OCI-LY1 (cell line): ENCODE measurements around the gene KCNMB2.

ENCODE experiments used
- H2AFZ ChIP-seq: fragments of 200-600 bp; sonication (generic), shearing (Covaris generic); 2 replicates; pipeline ENCODE4 v1.6.0; 2014; ENCODE audit warnings: antibody characterized with exemption, mild to moderate bottlenecking, low read length
- H3F3A ChIP-seq: fragments of 200-600 bp; sonication (generic), shearing (Covaris generic); 2 replicates; pipeline ENCODE4 v1.6.0; 2014; ENCODE audit warnings: mild to moderate bottlenecking, antibody characterized with exemption, low read length, moderate library complexity; ENCODE audit not compliant: insufficient read depth
- H3K27ac ChIP-seq: fragments of 200-600 bp; sonication (generic); 2 replicates; pipeline ENCODE4 v1.5.1; 2014; ENCODE audit warnings: low read length, mixed run types, mild to moderate bottlenecking, low read depth; ENCODE audit not compliant: poor library complexity, severe bottlenecking
- H3K27me3 ChIP-seq: fragments of 200-600 bp; sonication (generic); 2 replicates; pipeline ENCODE4 v1.6.0; 2014; ENCODE audit warnings: antibody characterized with exemption, mild to moderate bottlenecking, low read length, moderate library complexity; ENCODE audit not compliant: insufficient read depth
- H3K36me3 ChIP-seq: fragments of 200-600 bp; sonication (generic); 2 replicates; pipeline ENCODE4 v1.6.1; 2014; ENCODE audit warnings: mild to moderate bottlenecking, antibody characterized with exemption, low read length, moderate library complexity, mixed read lengths; ENCODE audit not compliant: insufficient read depth
- H3K4me1 ChIP-seq: fragments of 200-600 bp; sonication (generic); 2 replicates; pipeline ENCODE4 v1.5.1; 2014; ENCODE audit warnings: mild to moderate bottlenecking, low read length, moderate library complexity; ENCODE audit not compliant: insufficient read depth, severe bottlenecking
- H3K4me2 ChIP-seq: fragments of 200-600 bp; sonication (generic), shearing (Covaris generic); 2 replicates; pipeline ENCODE4 v1.6.1; 2014; ENCODE audit warnings: low read length
- H3K4me3 ChIP-seq: fragments of 200-600 bp; sonication (generic); 2 replicates; pipeline ENCODE4 v1.5.1; 2014; ENCODE audit warnings: low read length, low read depth, mild to moderate bottlenecking, mixed read lengths; ENCODE audit not compliant: poor library complexity, severe bottlenecking
- H3K79me2 ChIP-seq: fragments of 200-600 bp; shearing (Covaris generic); 2 replicates; pipeline ENCODE4 v1.6.1; 2016; ENCODE audit warnings: mixed run types, low read length, mixed read lengths; ENCODE audit not compliant: insufficient read depth
- H3K9ac ChIP-seq: fragments of 200-600 bp; sonication (generic), shearing (Covaris generic); 2 replicates; pipeline ENCODE4 v1.6.1; 2014; ENCODE audit warnings: mild to moderate bottlenecking, low read length, mixed read lengths
- H3K9me2 ChIP-seq: fragments of 200-600 bp; sonication (generic), shearing (Covaris generic); 2 replicates; pipeline ENCODE4 v1.6.1; 2014; ENCODE audit warnings: low read depth, mild to moderate bottlenecking, low read length, mixed read lengths
- H3K9me3 ChIP-seq: fragments of 200-600 bp; shearing (Covaris generic); 2 replicates; pipeline ENCODE4 v1.6.1; 2014; ENCODE audit warnings: low read length, mixed read lengths
- H4K20me1 ChIP-seq: fragments of 200-600 bp; sonication (generic), shearing (Covaris generic); 2 replicates; pipeline ENCODE4 v1.6.0; 2016; ENCODE audit warnings: mild to moderate bottlenecking, low read length; ENCODE audit not compliant: insufficient read depth
- EZH2 ChIP-seq: fragments of 200-600 bp; sonication (generic), shearing (Covaris generic); IDR thresholded peaks from 2 replicates; pipeline ENCODE4 v1.8.0; 2017; ENCODE audit warnings: borderline replicate concordance, mixed run types, mild to moderate bottlenecking, antibody characterized with exemption, low read length, moderate library complexity, mixed read lengths
- TF ChIP-seq, protein P1 (sequence below): fragments of 200-600 bp; sonication (generic), shearing (Covaris generic); IDR thresholded peaks from 2 replicates; pipeline ENCODE4 v1.5.1; 2017; ENCODE audit warnings: mild to moderate bottlenecking, antibody characterized with exemption, low read length, moderate library complexity, mixed read lengths

The KCNMB2 gene

GRCh38 chr3:178583963-178584575, 47.8 kb downstream of the KCNMB2 start:
- Histone ChIP-seq H3F3A (no peaks in the 10 kb centered on the region), H4K20me1 (no peaks in the 10 kb centered on the region), H3K9me2 (no peaks in the 10 kb centered on the region), H3K4me1 (no peaks in the 10 kb centered on the region), H3K4me2 (no peak overlapping the region), H3K4me3 (no peak overlapping the region), H3K27me3 (no peaks in the 10 kb centered on the region), H3K9ac (no peak overlapping the region), H3K27ac (no peak overlapping the region), H3K79me2 (no peaks in the 10 kb centered on the region), H2AFZ (no peak overlapping the region), H3K36me3 (no peaks in the 10 kb centered on the region), H3K9me3 (no peaks in the 10 kb centered on the region)
- TF ChIP-seq, protein P1, sequence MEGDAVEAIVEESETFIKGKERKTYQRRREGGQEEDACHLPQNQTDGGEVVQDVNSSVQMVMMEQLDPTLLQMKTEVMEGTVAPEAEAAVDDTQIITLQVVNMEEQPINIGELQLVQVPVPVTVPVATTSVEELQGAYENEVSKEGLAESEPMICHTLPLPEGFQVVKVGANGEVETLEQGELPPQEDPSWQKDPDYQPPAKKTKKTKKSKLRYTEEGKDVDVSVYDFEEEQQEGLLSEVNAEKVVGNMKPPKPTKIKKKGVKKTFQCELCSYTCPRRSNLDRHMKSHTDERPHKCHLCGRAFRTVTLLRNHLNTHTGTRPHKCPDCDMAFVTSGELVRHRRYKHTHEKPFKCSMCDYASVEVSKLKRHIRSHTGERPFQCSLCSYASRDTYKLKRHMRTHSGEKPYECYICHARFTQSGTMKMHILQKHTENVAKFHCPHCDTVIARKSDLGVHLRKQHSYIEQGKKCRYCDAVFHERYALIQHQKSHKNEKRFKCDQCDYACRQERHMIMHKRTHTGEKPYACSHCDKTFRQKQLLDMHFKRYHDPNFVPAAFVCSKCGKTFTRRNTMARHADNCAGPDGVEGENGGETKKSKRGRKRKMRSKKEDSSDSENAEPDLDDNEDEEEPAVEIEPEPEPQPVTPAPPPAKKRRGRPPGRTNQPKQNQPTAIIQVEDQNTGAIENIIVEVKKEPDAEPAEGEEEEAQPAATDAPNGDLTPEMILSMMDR: no peak
- no peak for TF ChIP-seq EZH2

GRCh38 chr3:178584722-178585380, 48.6 kb downstream of the KCNMB2 start:
- Histone ChIP-seq H3K9ac (no peak overlapping the region), H3K4me2 (no peak overlapping the region), H3K4me1 (no peaks in the 10 kb centered on the region), H2AFZ (no peak overlapping the region), H3K9me3 (no peaks in the 10 kb centered on the region), H3K27ac (no peak overlapping the region), H3K27me3 (no peaks in the 10 kb centered on the region), H3K9me2 (no peaks in the 10 kb centered on the region), H3K4me3 (no peak overlapping the region), H3K79me2 (no peaks in the 10 kb centered on the region), H4K20me1 (no peaks in the 10 kb centered on the region), H3K36me3 (no peaks in the 10 kb centered on the region), H3F3A (no peaks in the 10 kb centered on the region)
- TF ChIP-seq EZH2: no peak
- TF ChIP-seq, protein P1: no peak

GRCh38 chr3:178585454-178585853, 49.2 kb downstream of the KCNMB2 start:
- H3F3A ChIP-seq: no peaks in the 10 kb centered on the region
- no peaks in the 10 kb centered on the region for H3K79me2 ChIP-seq
- no peaks in the 10 kb centered on the region for H3K36me3 ChIP-seq
- no peaks in the 10 kb centered on the region for H4K20me1 ChIP-seq
- no peaks in the 10 kb centered on the region for H3K9me3 ChIP-seq
- H3K4me1 ChIP-seq: no peaks in the 10 kb centered on the region
- H2AFZ ChIP-seq: no peak overlapping the region
- no peak for TF ChIP-seq EZH2
- TF ChIP-seq, protein P1: no peak
- H3K4me3 ChIP-seq: no peak overlapping the region
- no peaks in the 10 kb centered on the region for H3K27me3 ChIP-seq
- no peaks in the 10 kb centered on the region for H3K9me2 ChIP-seq
- H3K27ac ChIP-seq: no peak overlapping the region
- H3K4me2 ChIP-seq: no peak overlapping the region
- no peak overlapping the region for H3K9ac ChIP-seq
